HG02943 (cell line): ENCODE data around the gene CENPK.
A peak's percentile ranks its signal among the peaks of the same experiment; 100 is the strongest.
"Not testable (repeated sequence)": the region's sequence is repeated elsewhere in the genome, so short reads cannot be mapped to it uniquely, and the experiment has no call there.

Source experiments
- ATAC-seq: cut with Tn5 transposase; IDR thresholded peaks from one replicate; pipeline ENCODE4 v1.9.1; 2021; ENCODE audit warnings: mild to moderate bottlenecking, low read depth, moderate library complexity; ENCODE audit not compliant: unreplicated experiment

Gene CENPK, protein sequence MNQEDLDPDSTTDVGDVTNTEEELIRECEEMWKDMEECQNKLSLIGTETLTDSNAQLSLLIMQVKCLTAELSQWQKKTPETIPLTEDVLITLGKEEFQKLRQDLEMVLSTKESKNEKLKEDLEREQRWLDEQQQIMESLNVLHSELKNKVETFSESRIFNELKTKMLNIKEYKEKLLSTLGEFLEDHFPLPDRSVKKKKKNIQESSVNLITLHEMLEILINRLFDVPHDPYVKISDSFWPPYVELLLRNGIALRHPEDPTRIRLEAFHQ

DNA sequence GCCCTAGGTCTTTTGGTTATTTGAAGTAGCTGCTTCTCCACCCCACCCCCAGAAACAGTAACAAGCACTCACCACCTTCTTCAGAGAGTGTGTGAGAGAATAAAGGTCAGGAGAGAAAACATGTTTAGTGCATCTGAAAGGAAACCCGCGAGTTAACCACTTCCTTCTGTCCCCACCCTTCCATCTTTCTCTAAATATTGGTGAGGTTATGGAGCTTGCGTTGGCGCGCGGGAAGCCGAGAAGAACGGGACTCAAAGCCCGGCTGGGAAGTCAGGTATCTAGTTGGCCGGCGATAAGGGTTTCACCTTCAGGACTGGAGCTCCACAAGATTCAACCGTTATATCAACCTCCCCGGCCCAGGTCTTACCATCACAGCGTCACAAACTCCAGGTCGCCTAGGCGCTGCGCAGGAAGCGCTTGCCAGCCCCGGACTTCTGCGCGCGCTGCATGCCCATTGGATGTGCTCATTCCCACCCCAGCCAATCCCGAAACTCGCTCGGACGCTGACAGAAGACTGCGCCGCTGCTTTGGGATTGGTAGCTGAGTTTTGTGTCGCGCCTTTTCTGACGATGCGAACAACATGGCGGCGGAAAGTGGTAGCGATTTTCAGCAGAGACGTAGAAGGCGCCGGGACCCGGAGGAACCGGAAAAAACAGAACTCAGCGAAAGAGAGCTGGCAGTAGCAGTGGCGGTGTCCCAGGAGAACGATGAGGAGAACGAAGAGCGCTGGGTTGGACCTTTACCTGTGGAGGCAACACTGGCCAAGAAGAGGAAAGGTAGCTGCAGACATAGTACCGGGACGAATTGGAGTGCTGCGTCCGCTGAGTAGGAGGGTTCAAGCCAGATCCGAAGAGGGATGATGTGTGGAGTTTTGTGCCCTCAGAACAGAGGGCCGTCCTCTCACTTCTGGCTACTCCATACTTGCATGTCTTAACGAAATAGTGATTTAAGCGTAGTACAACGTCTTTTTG lies at the start of gene CENPK, which contains the start of gene PPWD1:
Gene CENPK (minus strand): TSS at position 438 of the 971 bp plus-strand sequence. CDS start 8,261 bp downstream, outside the sequence.
Gene PPWD1 (plus strand): TSS at position 566 of the 971 bp plus-strand sequence. CDS start 15 bp downstream, at position 581.
- ATAC-seq: peak; percentile 99

DNA sequence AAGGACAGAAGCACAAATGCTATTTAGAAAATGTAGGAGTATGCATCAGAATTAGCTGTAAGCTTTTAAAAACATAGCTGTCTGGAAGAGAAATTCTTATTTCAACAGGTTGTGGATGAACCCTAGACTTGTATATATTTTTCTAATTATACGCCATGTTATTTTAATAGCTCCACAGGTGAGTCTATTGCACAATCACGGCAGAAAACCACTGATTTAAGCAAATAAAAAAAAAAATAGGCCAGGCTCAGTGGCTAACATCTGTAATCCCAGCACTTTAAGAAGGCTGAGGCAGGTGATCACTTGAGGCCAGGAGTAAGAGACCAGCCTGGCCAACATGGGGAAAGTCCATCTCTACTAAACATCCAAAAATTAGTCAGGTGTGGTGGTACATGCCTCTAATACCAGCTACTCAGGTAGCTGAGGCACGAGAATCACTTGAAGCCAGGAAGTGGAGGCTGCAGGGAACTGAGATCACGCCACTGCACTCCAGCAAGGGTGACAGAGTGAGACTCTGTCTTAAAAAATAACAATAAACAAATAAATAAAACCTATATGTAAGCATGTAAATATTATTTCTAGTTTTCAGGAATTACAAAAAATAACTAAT lies 49.4 kb upstream of the CENPK start:
- no peak for ATAC-seq

DNA sequence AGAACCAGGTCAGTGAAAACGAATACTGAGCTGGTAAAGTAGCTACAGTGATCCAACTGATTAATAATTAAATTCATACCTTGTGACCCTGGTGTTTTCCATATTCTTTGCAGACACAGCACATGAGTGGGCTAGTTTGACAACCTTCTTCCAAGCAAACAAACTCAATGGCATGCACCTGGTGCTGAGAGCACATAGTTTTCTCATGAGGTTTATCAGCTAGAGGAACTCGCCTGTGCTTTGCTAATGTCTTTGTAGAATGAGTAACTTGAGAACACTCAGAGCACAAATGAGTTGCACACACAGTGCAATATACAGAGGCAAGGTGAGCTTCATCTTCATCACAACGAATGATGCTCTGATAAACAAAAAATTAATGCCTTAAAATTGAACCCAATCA lies 48.6 kb upstream of the CENPK start:
- no peak for ATAC-seq

DNA sequence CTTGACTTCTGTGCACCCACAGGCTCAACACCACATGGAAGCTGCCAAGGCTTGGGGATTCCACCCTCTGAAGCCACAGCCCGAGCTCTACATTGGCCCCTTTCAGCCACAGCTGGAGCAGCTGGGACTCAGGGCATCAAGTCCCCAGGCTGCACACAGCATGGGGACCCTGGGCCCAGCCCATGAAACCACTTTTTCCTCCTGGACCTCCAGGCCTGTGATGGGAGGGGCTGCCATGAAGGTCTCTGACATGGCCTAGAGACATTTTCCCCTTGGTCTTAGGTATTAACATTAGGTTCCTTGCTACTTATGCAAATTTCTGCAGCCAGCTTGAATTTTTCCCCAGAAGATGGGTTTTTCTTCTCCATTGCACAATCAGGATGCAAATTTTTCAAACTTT lies 38.8 kb upstream of the CENPK start:
- not testable (repeated sequence) for ATAC-seq

DNA sequence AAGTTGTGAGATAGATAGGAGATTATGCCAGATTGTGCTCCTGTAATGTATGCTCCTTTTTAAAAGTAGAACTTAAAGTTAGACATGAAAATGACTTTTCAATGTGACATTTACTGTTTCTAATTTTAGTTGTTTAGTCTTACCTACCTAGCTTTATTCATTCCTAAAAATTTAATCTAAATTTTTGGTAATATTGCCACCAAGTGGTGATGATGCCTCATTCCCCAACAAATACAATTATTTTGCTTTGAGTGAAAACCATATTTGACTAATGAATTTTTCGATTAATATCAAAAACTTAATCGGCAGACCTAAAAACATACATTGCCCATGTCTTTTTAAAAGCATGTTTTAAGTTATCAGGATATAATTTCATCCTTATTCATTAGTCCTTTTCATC lies 25.7 kb upstream of the CENPK start:
- ATAC-seq: no peak

DNA sequence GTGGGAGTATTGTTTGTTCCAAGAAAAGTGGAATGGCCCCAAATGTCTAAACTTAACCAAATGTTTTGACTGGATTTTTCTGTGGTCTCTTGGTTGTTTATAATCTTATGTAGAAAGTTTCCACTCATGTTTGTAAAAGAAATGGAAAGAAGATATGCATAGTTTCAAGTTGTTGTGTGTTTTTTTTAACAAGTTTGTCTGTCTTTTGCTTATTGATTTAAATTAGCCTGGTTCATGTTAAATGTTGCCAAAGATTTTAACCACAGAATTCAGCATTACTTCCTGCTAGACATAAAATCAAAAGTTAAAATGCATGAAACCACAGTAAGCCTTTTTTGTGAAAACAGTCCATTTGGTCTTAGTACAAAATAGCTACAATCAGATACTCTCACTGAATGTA lies 14.2 kb upstream of the CENPK start:
- ATAC-seq: no peak

DNA sequence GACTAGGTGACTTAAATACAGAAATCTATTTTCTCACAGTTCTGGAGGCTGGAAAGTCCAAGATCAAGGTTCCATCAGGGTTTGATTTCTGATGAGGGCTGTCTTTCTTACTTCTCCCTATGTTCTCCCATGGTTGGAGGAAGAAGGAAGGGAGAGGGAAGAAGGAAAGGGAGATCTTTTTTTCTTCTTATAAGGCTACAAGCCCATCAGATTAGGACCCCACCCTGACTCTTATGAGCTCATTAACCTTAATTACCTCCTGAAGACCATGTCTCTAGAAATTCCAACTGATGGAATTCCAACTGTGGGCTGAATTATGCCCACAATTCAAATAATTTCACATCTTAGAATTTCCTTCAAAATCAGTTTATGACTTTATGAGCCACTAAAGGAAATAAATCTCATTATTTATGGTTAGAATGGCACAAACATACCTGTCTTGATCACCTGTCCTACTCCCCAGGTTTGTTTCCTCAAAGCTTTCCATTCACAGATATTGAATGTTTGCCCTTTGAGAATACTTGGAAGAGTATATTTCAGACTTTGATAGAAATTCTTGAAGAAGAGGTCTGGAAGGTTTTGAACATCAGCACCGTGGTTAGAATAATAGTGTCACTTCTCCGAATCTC lies 7.7 kb upstream of the CENPK start:
- no peak for ATAC-seq

DNA sequence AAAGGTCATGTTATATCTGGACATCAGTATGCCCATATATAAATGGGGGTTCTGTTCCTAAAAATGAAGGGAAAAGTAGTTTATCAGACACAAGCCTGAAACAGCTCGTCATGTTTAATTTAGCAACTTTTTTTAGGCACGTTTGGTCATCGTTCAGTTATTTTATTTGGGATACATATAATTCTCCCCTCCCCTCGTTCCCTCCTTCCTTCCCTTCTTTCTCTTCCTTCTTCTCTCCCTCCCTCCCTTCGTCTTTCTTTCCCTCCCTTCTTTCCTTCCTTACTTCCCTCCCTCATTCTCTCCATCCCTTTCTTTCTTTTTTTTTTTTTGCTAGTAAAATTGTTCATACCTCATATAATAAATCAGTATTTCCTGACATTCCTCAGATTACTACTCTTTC lies 3.5 kb upstream of the CENPK start:
- ATAC-seq: no peak

DNA sequence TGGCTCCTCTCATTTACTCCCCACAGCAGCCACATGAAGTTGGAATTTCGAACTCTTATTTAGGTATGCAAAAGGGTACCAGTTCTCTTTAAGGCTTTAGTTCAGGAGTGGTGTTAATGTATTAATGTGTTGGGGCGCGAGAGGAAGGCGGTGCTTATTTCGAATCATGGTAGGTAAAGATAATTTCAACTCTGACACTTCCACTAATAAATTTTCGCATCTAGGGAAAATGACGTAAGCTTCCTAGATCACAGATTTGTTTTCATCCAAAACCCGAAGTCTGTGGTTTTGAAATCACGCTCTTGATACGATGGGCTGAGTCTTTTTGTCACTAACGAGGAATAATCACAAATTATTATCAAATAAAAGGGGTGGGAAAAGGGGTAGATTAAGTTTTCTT lies 809 bp upstream of the CENPK start:
- no peak for ATAC-seq

DNA sequence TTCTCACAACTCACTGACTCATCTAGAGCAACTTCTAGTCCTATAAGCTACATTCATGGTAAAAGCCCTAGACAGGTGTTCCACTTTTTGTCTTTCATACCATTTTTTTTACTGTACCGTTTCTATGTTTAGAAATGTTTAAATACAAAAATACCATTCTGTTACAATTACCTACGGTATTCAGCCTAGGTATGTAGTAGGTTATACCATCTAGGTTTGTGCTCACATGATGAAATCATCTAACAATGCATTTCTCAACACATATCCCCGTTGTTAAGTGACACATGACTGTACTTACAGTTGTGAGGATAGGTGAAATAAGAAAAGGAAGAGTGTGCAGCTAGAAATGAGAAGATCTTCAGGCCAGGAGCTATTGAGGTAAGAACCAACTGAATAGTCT lies 6.2 kb downstream of the CENPK start:
- ATAC-seq: no peak

DNA sequence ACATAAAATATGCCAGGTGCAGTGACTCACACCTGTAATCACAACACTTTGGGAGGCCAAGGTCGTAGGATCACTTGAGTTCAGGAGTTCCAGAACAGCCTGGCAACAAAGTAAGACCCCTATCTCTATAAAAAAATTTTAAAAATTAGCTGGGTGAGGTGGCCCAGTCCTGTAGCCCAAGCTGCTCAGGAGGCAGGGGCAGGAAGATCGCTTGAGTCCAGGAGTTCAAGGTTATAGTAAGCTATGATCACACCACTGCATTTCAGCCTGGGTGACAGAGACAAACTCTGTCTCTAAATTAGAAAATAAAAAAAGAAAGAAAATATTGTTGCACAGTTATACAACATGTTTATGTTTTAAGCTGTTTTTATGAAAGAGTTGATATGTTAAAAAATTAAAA lies 6.8 kb downstream of the CENPK start:
- no peak for ATAC-seq

DNA sequence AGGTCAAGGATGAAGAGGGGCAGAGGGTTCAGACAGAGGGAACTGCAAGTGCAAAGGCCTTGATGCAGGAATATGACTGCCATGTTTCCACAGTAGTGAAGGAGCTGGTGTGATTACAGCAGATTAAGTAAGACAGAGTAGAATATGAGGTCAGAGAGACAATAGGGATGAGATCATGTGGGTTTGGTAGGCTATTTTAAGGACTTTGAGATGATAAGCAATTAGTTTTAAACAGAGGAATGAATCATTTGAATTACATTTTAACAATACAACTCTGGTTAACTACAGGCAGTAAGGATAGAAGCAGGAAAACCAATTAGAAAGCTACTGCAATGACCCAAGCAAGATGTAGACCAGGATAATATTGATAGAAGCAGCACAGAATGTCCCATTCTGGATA lies 7.7 kb downstream of the CENPK start:
- no peak for ATAC-seq

DNA sequence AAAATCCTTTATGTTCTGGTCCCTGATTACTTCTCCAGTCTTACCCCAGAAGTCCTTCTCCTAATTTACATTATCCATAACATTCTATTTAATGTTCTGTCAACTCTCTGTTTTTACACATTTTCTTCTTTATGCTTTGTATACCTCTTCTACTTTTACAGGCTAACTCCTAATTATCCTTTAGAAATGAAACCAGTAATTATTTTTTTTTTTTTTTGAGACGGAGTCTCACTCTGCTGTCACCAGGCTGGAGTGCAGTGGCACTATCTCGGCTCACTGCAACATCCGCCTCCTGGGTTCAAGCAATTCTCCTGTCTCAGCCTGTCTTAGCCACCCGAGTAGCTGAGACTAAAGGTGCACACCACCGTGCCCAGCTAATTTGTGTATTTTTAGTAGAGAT lies 9.0 kb downstream of the CENPK start:
- no peak for ATAC-seq

DNA sequence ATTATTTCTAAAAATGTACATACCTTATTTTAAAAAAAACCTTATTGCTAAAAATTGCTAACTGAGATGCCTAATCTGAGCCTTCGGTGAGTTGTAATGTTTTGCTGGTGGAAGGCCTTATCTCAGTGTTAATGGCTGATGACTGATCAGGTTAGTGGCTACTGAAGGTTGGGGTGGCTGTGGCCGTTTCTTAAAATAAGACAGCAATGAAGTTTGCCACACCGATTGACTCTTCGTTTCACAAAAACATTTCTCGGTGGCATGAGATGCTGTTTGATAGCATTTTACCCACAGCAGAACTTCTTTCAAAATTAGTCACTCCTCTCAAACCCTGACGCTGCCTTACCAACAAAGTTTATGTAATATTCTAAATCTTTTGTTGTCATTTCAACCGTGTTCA lies 14.7 kb downstream of the CENPK start:
- ATAC-seq: no peak

DNA sequence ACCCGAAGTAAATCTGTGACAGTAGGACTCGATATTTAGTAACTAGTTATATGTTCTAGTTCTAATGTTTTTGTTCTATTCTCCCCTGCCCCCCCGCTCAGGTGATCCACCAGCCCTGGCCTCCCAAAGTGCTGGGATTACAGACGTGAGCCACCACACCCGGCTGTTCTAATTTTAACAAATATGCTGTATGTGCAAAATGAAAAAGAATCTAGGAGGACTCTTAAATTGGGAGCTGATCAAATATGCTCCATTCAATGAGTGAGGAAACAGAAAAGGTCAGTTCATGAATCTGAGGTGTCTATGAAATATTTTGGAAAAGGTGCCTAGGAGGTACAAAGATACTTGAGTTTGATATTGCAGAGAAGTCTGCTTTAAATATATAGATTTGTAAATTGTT lies 16.8 kb downstream of the CENPK start:
- ATAC-seq: no peak

DNA sequence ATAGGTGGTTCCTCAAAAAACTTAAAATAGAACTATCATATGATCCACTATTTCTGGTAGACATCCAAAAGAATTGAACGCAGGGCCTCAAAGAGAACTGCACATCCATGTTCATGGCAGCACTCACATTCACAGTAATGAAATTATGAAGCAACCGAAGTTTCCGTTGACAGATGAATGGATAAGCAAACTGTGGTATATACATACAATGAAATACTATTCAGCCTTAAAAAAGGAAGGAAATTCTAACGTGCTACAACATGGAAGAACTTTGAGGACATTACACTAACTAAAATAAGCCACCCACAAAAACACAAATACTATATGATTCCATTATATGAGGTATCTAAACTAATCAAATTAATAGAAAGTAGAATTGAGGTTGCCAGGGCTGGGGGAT lies 18.5 kb downstream of the CENPK start:
- ATAC-seq: no peak

DNA sequence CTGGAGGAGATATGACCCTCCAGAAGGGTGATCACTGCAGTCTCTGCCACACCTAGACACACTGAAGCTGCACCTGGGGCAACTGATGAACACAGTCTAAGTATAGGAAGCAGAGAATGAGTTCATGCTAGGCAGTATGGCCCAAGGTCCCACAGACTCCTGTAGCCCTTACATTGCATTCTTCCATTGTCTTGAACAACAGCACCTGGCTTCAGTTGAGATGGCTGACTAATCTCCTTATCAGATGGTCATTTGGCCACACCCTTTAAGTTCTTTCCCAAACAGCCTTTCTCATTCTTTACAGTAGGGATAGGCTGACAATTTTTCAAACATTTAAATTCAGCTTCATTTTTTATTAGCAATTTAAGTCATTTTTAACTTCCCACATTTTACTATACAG lies 23.1 kb downstream of the CENPK start:
- no peak for ATAC-seq

DNA sequence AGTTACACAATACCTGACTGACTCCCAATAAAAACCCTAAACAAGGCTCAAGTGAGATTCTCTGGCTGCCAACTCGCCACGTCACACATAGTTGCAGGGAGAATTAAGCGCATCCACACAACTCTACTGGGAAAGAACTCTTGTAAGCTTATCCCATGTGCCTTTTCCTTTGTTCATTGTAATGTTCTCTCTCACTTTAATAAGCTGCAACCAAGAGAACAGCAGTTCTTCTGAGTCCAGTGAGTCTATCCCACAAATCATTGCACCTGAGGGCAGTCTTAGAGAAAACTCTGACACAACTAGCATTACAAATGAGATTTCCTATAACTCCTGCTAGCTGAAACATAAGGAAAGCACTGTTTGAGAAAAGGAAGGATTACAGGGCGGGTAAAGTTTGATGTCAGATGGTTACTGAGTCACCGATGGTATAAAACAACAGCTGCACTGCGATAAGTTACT lies 27.4 kb downstream of the CENPK start:
- no peak for ATAC-seq

DNA sequence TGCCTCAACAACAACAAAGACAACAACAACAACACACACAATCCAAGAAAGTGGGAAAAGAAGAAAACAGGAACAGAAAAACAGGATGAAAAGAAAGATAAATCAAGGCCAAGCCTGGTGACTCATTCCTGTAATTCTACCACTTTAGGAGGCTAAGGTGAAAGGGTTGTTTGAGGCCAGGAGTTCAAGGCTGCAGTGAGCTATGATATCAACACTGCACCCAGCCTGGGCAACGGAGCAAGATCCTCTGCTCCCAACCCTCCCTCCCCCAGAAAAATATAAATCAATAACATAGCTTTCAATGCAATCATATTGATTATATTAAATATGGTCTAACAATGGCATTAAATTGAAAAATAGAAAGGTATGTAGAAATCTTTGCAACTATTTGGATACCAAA lies 32.1 kb downstream of the CENPK start:
- ATAC-seq: no peak

DNA sequence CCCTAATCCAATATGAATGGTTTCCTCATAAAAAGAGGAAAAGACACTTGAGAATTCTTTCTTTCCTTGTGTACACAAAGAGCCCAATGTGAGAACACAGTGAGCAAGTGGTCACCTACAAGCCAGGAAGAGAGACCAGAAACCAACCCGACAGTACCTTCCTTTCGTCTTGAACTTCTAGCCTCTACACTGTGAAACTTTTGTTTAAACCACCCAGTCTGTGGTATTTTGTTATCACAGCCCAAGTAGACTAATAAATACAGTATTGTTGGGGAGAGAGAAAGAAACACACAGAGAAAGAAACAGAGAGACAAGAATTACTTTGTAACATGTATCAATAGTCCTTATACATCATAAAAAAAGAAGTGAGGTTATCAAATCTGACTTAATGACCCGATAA lies 37.2 kb downstream of the CENPK start:
- no peak for ATAC-seq
